ENCODE data around the gene ZNF524.

GRCh38 chr19:55635334-55635717, 35.2 kb downstream of the ZNF524 start:
- TF ChIP-seq CTCF (IDR thresholded peaks at IDR 0.05), result no peak
- TF ChIP-seq POLR2A (IDR thresholded peaks at IDR 0.05), result no peak
- TF ChIP-seq POLR2AphosphoS5 (IDR thresholded peaks at IDR 0.05), result no peak

Data from breast epithelium (tissue), 3 donors.